OCI-LY7 (cell line): ENCODE results near the gene EIF3CL. TPM values are rescaled to one million over a fixed set of nuclear protein-coding genes. Genes with fewer than 3 reads are reported as not detected.
"Not testable (repeated sequence)": the region's sequence is repeated elsewhere in the genome, so short reads cannot be mapped to it uniquely, and the experiment has no call there.

Experiments
- BruUV-seq: library from RNA; stranded (reverse); fragments of 400-500 nt; replicated peaks from 2 replicates; lab custom pipeline; 2021; lab: Mats Ljungman, UMichigan
- CTCF ChIA-PET: fragments of 300-600 bp; sonication (Branson Sonifier 250); formaldehyde crosslinking; loops from one replicate; lab custom pipeline; 2022; ENCODE audit warnings: antibody characterized with exemption; ENCODE audit not compliant: unreplicated experiment; lab: Charles Lee
- POLR2A ChIA-PET: fragments of 300-600 bp; sonication (Branson Sonifier 250); formaldehyde crosslinking; loops from one replicate; lab custom pipeline; 2022; ENCODE audit warnings: antibody characterized with exemption; lab: Charles Lee
- DNase-seq: peaks from one replicate; pipeline ENCODE4 v3.0.0-alpha.2; 2015; ENCODE audit warnings: low spot score
- H2AFZ ChIP-seq: fragments of 200-600 bp; sonication (generic), shearing (Covaris generic); 2 replicates; pipeline ENCODE4 v1.6.1; 2014; ENCODE audit warnings: mild to moderate bottlenecking, antibody characterized with exemption, low read length, moderate library complexity
- H3K27ac ChIP-seq: fragments of 200-600 bp; sonication (generic); 2 replicates; pipeline ENCODE4 v1.5.1; 2014; ENCODE audit warnings: mixed run types, low read depth, mild to moderate bottlenecking, moderate library complexity, low read length, inconsistent platforms; ENCODE audit not compliant: poor library complexity, severe bottlenecking
- H3K36me3 ChIP-seq: fragments of 200-600 bp; sonication (generic); 2 replicates; pipeline ENCODE4 v1.6.1; 2014; ENCODE audit warnings: mild to moderate bottlenecking, antibody characterized with exemption, low read length, moderate library complexity, mixed read lengths; ENCODE audit not compliant: insufficient read depth
- H3K4me1 ChIP-seq: fragments of 200-600 bp; sonication (generic); 2 replicates; pipeline ENCODE4 v1.5.1; 2014; ENCODE audit warnings: mild to moderate bottlenecking, low read length; ENCODE audit not compliant: insufficient read depth, poor library complexity, severe bottlenecking
- H3K4me2 ChIP-seq: fragments of 200-600 bp; sonication (generic); 2 replicates; pipeline ENCODE4 v1.6.1; 2014; ENCODE audit warnings: mild to moderate bottlenecking, low read length
- H3K4me3 ChIP-seq: fragments of 200-600 bp; sonication (generic); 2 replicates; pipeline ENCODE4 v1.5.1; 2014; ENCODE audit warnings: mild to moderate bottlenecking, low read depth, low read length; ENCODE audit not compliant: poor library complexity, severe bottlenecking
- H3K79me2 ChIP-seq: fragments of 200-600 bp; sonication (generic); 2 replicates; pipeline ENCODE4 v1.6.1; 2016; ENCODE audit warnings: low read depth, mild to moderate bottlenecking, low read length, moderate library complexity, mixed read lengths; ENCODE audit not compliant: insufficient read depth
- H3K9me2 ChIP-seq: fragments of 200-600 bp; sonication (generic); 2 replicates; pipeline ENCODE4 v1.6.1; 2016; ENCODE audit warnings: mild to moderate bottlenecking, low read length, mixed read lengths; ENCODE audit not compliant: insufficient read depth
- H3K9me3 ChIP-seq: fragments of 200-600 bp; sonication (generic); 2 replicates; pipeline ENCODE4 v1.6.1; 2014; ENCODE audit warnings: mild to moderate bottlenecking, mixed run types, low read length, mixed read lengths
- H4K20me1 ChIP-seq: fragments of 200-600 bp; sonication (generic); 2 replicates; pipeline ENCODE4 v1.6.1; 2014; ENCODE audit warnings: mild to moderate bottlenecking, antibody characterized with exemption, low read length, moderate library complexity, mixed read lengths; ENCODE audit not compliant: insufficient read depth
- intact Hi-C: fragments of 100-400 bp; cut with micrococcal nuclease; formaldehyde crosslinking; loops from one replicate; pipeline ENCODE4 v1.10.0; 2022; ENCODE audit not compliant: unreplicated experiment
- microRNA-seq: library from miRNA; unstranded; fragments of <30 nt; microRNA quantifications from one replicate; pipeline ENCODE4 v1.2.0, GENCODE V29; 2022; ENCODE audit warnings: borderline replicate concordance
- small RNA-seq: library from RNA; depleted of rRNA; stranded (forward); fragments of <200 nt; gene quantifications from one replicate; pipeline ENCODE3, GENCODE V24; 2014
- total RNA-seq, 2 experiments: library from RNA; depleted of rRNA in 1 of 2; stranded (reverse); fragments of >200 nt in 1 of 2; shearing (Covaris generic) in 1 of 2; gene quantifications; 2 replicates each; pipeline ENCODE4 v1.2.3, GENCODE V29; 2014 to 2022

The EIF3CL gene
- total RNA-seq, 2 experiments from 2014 or later = 71.1 to 120 TPM

GRCh38 chr16:28335678-28336077 lies 68.0 kb downstream of the EIF3CL start:
- H2AFZ ChIP-seq, H3K27ac ChIP-seq, DNase-seq, H3K4me2 ChIP-seq, BruUV-seq, H3K9me2 ChIP-seq, H3K4me3 ChIP-seq, CTCF ChIA-PET, H3K4me1 ChIP-seq, H3K79me2 ChIP-seq, POLR2A ChIA-PET, H4K20me1 ChIP-seq, H3K9me3 ChIP-seq, intact Hi-C loops, H3K36me3 ChIP-seq: not testable (repeated sequence)

- DNase-seq, POLR2A ChIA-PET, H3K27ac ChIP-seq, H4K20me1 ChIP-seq, H3K79me2 ChIP-seq, H3K9me2 ChIP-seq, H3K4me1 ChIP-seq, H2AFZ ChIP-seq, H3K4me3 ChIP-seq, H3K4me2 ChIP-seq, CTCF ChIA-PET, intact Hi-C loops, H3K9me3 ChIP-seq, H3K36me3 ChIP-seq, BruUV-seq: not testable (repeated sequence)
Observed at GRCh38 chr16:28332632-28333031, 71.0 kb downstream of the EIF3CL start.

- H3K36me3 ChIP-seq, H3K9me3 ChIP-seq, H2AFZ ChIP-seq, H4K20me1 ChIP-seq, H3K4me2 ChIP-seq, BruUV-seq, H3K27ac ChIP-seq, CTCF ChIA-PET, intact Hi-C loops, H3K4me3 ChIP-seq, H3K9me2 ChIP-seq, H3K79me2 ChIP-seq, H3K4me1 ChIP-seq, POLR2A ChIA-PET, DNase-seq: not testable (repeated sequence)
Observed at GRCh38 chr16:28330981-28331380, 72.7 kb downstream of the EIF3CL start.

GRCh38 chr16:28330232-28330631 lies 73.4 kb downstream of the EIF3CL start:
- CTCF ChIA-PET = not testable (repeated sequence)

More at GRCh38 chr16:28330232-28330631, 73.4 kb downstream of the EIF3CL start:
- 0 out of 2 replicates have a peak overlapping the region, but pooled peaks have one; percentile 9 for H3K4me2 ChIP-seq
- intact Hi-C loops, H4K20me1 ChIP-seq, H3K4me3 ChIP-seq, H3K9me3 ChIP-seq, H3K79me2 ChIP-seq, H3K4me1 ChIP-seq, POLR2A ChIA-PET, H3K36me3 ChIP-seq, H3K9me2 ChIP-seq, H3K27ac ChIP-seq, BruUV-seq: not testable (repeated sequence)
- peak overlapping the region; percentile 65; the same call in 1 of the 2 replicates for H2AFZ ChIP-seq
- peak; percentile 68 for DNase-seq

Small RNAs within 50 kb of the gene (microRNA-seq; reads per million reads assigned to microRNA genes)
- gene MIR6862-1 = not detected

Small RNAs within 50 kb of the gene (small RNA-seq; reads per million reads assigned to genes)
- gene AC138904.2 (not detected), gene MIR6862-1 (not detected)

Other genes with a start within 250 kb of the EIF3CL start
- gene XPO6, start 191.9 kb downstream of the EIF3CL start, total RNA-seq (2014; rRNA removed; shearing (Covaris generic)) = 110 and 130 TPM in 2 replicates
- 167 and 186 TPM in 2 replicates for gene XPO6, start 191.9 kb downstream of the EIF3CL start, total RNA-seq (2022)
- 0.22 and 0.46 TPM in 2 replicates for gene SBK1, start 111.3 kb downstream of the EIF3CL start, total RNA-seq (2014; rRNA removed; shearing (Covaris generic))
- 0.63 TPM in 2 replicates for gene SBK1, start 111.3 kb downstream of the EIF3CL start, total RNA-seq (2022)
- 5.0 and 5.3 TPM in 2 replicates for gene NPIPB6, start 40.3 kb downstream of the EIF3CL start, total RNA-seq (2014; rRNA removed; shearing (Covaris generic))
- gene NPIPB6, start 40.3 kb downstream of the EIF3CL start, total RNA-seq (2022) = 12.1 and 16.1 TPM in 2 replicates
- 0.32 TPM in 1 of 2 replicates, not detected in the other for gene NPIPB7, start 68.5 kb upstream of the EIF3CL start, total RNA-seq (2014; rRNA removed; shearing (Covaris generic))
- gene NPIPB7, start 68.5 kb upstream of the EIF3CL start, total RNA-seq (2022) = 0.98 and 1.1 TPM in 2 replicates
- gene CLN3, start 88.2 kb upstream of the EIF3CL start, total RNA-seq (2014; rRNA removed; shearing (Covaris generic)) = 29.7 and 45.5 TPM in 2 replicates
- 35.2 and 42.3 TPM in 2 replicates for gene CLN3, start 88.2 kb upstream of the EIF3CL start, total RNA-seq (2022)
- gene APOBR, start 90.8 kb upstream of the EIF3CL start, total RNA-seq (2014; rRNA removed; shearing (Covaris generic)) = 0.47 and 1.3 TPM in 2 replicates
- gene APOBR, start 90.8 kb upstream of the EIF3CL start, total RNA-seq (2022) = 2.5 and 3.4 TPM in 2 replicates
- not detected in 2 replicates for gene IL27, start 103.0 kb upstream of the EIF3CL start, total RNA-seq (2014; rRNA removed; shearing (Covaris generic))
- not detected in 2 replicates for gene IL27, start 103.0 kb upstream of the EIF3CL start, total RNA-seq (2022)
- not detected in 2 replicates for gene NUPR1, start 135.1 kb upstream of the EIF3CL start, total RNA-seq (2014; rRNA removed; shearing (Covaris generic))
- gene NUPR1, start 135.1 kb upstream of the EIF3CL start, total RNA-seq (2022) = not detected in 2 replicates
- gene SGF29, start 150.1 kb upstream of the EIF3CL start, total RNA-seq (2014; rRNA removed; shearing (Covaris generic)) = 21.8 and 32.0 TPM in 2 replicates
- gene SGF29, start 150.1 kb upstream of the EIF3CL start, total RNA-seq (2022) = 22.6 and 33.1 TPM in 2 replicates
- gene SULT1A2, start 193.2 kb upstream of the EIF3CL start, total RNA-seq (2014; rRNA removed; shearing (Covaris generic)) = 2.1 and 5.8 TPM in 2 replicates
- gene SULT1A2, start 193.2 kb upstream of the EIF3CL start, total RNA-seq (2022) = 3.0 and 3.7 TPM in 2 replicates
- 36.1 and 41.0 TPM in 2 replicates for gene SULT1A1, start 206.2 kb upstream of the EIF3CL start, total RNA-seq (2014; rRNA removed; shearing (Covaris generic))
- 59.4 and 61.2 TPM in 2 replicates for gene SULT1A1, start 206.2 kb upstream of the EIF3CL start, total RNA-seq (2022)
- gene NPIPB8, start 234.2 kb upstream of the EIF3CL start, total RNA-seq (2014; rRNA removed; shearing (Covaris generic)) = 0.50 TPM in 1 of 2 replicates, not detected in the other
- gene NPIPB8, start 234.2 kb upstream of the EIF3CL start, total RNA-seq (2022) = 1.6 and 2.7 TPM in 2 replicates